Fibroblast of lung (primary cell): ENCODE data around the gene ERCC2. TPM values are rescaled to one million over a fixed set of nuclear protein-coding genes. Genes with fewer than 3 reads are reported as not detected.
A peak's percentile ranks its signal among the peaks of the same experiment; 100 is the strongest.

ENCODE experiments used
- DNase-seq, 2 donors: peaks; one replicate each; pipeline versions ENCODE4 v3.0.0 to v3.0.0-alpha.2; 2010; ENCODE audit warnings: low read depth in 2 of 2
- H2AFZ ChIP-seq: 2 replicates; pipeline ENCODE4 v1.5.1; 2012; ENCODE audit warnings: low read length, control low read depth, inconsistent platforms
- H3K27ac ChIP-seq: 2 replicates; pipeline ENCODE4 v1.5.1; 2011; ENCODE audit warnings: low read length, control low read depth; ENCODE audit not compliant: insufficient read depth
- H3K27me3 ChIP-seq: 2 replicates; pipeline ENCODE4 v1.5.1; 2011; ENCODE audit warnings: mild to moderate bottlenecking, low read length; ENCODE audit not compliant: control insufficient read depth, insufficient read depth
- H3K36me3 ChIP-seq: 2 replicates; pipeline ENCODE4 v1.5.1; 2011; ENCODE audit warnings: low read length; ENCODE audit not compliant: control insufficient read depth, insufficient read depth
- H3K4me1 ChIP-seq: 2 replicates; pipeline ENCODE4 v1.5.1; 2011; ENCODE audit warnings: low read length; ENCODE audit not compliant: control insufficient read depth, insufficient read depth; ENCODE audit errors: extremely low read depth
- H3K4me2 ChIP-seq: 2 replicates; pipeline ENCODE4 v1.5.1; 2011; ENCODE audit warnings: low read length, control low read depth; ENCODE audit not compliant: insufficient read depth; ENCODE audit errors: extremely low read depth
- H3K4me3 ChIP-seq, 4 experiments: fragments of 200-600 bp in 1 of 4; sonication (generic) in 1 of 4; replicated peaks in 1 of 4; 2 replicates each; pipeline ENCODE4 v1.5.1; 2011 to 2016; ENCODE audit warnings: low read length in 4 of 4, low read depth in 3 of 4, mild to moderate bottlenecking in 3 of 4, control low read depth in 2 of 4, inconsistent platforms in 1 of 4, mixed read lengths in 1 of 4; ENCODE audit not compliant: insufficient read depth in 1 of 4; ENCODE audit errors: control extremely low read depth in 1 of 4
- H3K79me2 ChIP-seq: 2 replicates; pipeline ENCODE4 v1.5.1; 2012; ENCODE audit warnings: mild to moderate bottlenecking, low read length, inconsistent platforms; ENCODE audit not compliant: control insufficient read depth, insufficient read depth
- H3K9ac ChIP-seq: 2 replicates; pipeline ENCODE4 v1.5.1; 2011; ENCODE audit warnings: mild to moderate bottlenecking, low read length, control low read depth; ENCODE audit not compliant: insufficient read depth
- H3K9me3 ChIP-seq: 2 replicates; pipeline ENCODE4 v1.5.1; 2012; ENCODE audit warnings: low read depth, low read length; ENCODE audit not compliant: control insufficient read depth, insufficient read depth
- H4K20me1 ChIP-seq: 2 replicates; pipeline ENCODE4 v1.5.1; 2011; ENCODE audit warnings: low read length; ENCODE audit not compliant: control insufficient read depth, insufficient read depth; ENCODE audit errors: extremely low read depth
- CTCF ChIP-seq, 2 donors: IDR thresholded peaks in 1 of 2; conservative IDR thresholded peaks in 1 of 2; 1 replicate in 1 of 2; 2 replicates in 1 of 2; pipeline ENCODE4 v1.5.1; 2011 to 2012; ENCODE audit warnings: low read length in 2 of 2, control low read depth in 1 of 2, inconsistent platforms in 1 of 2, low read depth in 1 of 2, mild to moderate bottlenecking in 1 of 2
- EZH2 ChIP-seq: IDR thresholded peaks from 2 replicates; pipeline ENCODE4 v1.5.1; 2012; ENCODE audit warnings: low read length, control low read depth, mild to moderate bottlenecking; ENCODE audit errors: missing control alignments
- polyA plus RNA-seq, 2 donors: library from polyadenylated mRNA; depleted of rRNA in 1 of 2; stranded (reverse) in 1 of 2; unstranded in 1 of 2; fragments of >200 nt; gene quantifications; 2 replicates each; pipeline ENCODE4 v1.2.1, GENCODE V29; 2011 to 2012; ENCODE audit warnings: missing spikeins in 1 of 2
- total RNA-seq: library from RNA; depleted of rRNA; stranded (reverse); fragments of >200 nt; gene quantifications from 2 replicates; pipeline ENCODE4 v1.2.1, GENCODE V29; 2014

The ERCC2 gene
- total and polyA plus RNA-seq, 2 donors (not counting 1 experiment from before 2014, with no cell fraction given), result 21.6 to 57.1 TPM

- H3K4me2 ChIP-seq, result peak overlapping the region; percentile 98
- peaks cover 6% of the 10 kb centered on the region for H3K79me2 ChIP-seq
- peak overlapping the region; percentile 68 to 96 (median 94) for H3K4me3 ChIP-seq
- peak overlapping the region; percentile 98 for H3K27ac ChIP-seq
- no peak overlapping the region for H2AFZ ChIP-seq
- TF ChIP-seq CTCF (conservative IDR thresholded peaks at IDR 0.05 in 1 of 2, IDR thresholded peaks at IDR 0.05 in 1 of 2; ENCODE audit: low read depth in 1 of 2, low read length in 2 of 2) (no peak), EZH2 (no peak)
- H3K36me3 ChIP-seq, result no peaks in the 10 kb centered on the region
- peaks cover 8% of the 10 kb centered on the region for H3K4me1 ChIP-seq
- no peaks in the 10 kb centered on the region for H3K27me3 ChIP-seq
- no peaks in the 10 kb centered on the region for H3K9me3 ChIP-seq
- H4K20me1 ChIP-seq, result no peaks in the 10 kb centered on the region
- peak overlapping the region; percentile 90 for H3K9ac ChIP-seq
- no peak for DNase-seq
These were observed 36.7 kb upstream of the ERCC2 start for GRCh38 chr19:45407091-45407375.

GRCh38 chr19:45406226-45407090, 36.1 kb upstream of the ERCC2 start, which contains the start of gene POLR1G:
TSS of gene POLR1G (plus strand) at chr19:45406644. CDS start at chr19:45406697, 53 bp downstream.
- H3K36me3 ChIP-seq, result no peaks in the 10 kb centered on the region
- peak within 1 kb of the TSS; percentile 98 for H3K4me2 ChIP-seq
- H3K9ac ChIP-seq, result peak within 1 kb of the TSS; percentile 90
- peak within 1 kb of the TSS; percentile 98 for H3K27ac ChIP-seq
- peak within 1 kb of the TSS; percentile 92 for H2AFZ ChIP-seq
- DNase-seq, result peak; percentile 79 to 86
- peak within 1 kb of the TSS; percentile 68 to 96 (median 94) for H3K4me3 ChIP-seq
- H3K9me3 ChIP-seq, result no peaks in the 10 kb centered on the region
- no peaks in the 10 kb centered on the region for H3K27me3 ChIP-seq
- peaks cover 6% of the 10 kb centered on the region for H3K79me2 ChIP-seq
- no peaks in the 10 kb centered on the region for H4K20me1 ChIP-seq
- no peak for TF ChIP-seq CTCF (conservative IDR thresholded peaks at IDR 0.05 in 1 of 2, IDR thresholded peaks at IDR 0.05 in 1 of 2; ENCODE audit: low read depth in 1 of 2, low read length in 2 of 2)
- no peak for TF ChIP-seq EZH2
- peaks cover 8% of the 10 kb centered on the region for H3K4me1 ChIP-seq

GRCh38 chr19:45405435-45406225, 35.3 kb upstream of the ERCC2 start:
- H3K4me2 ChIP-seq, result peak overlapping the region; percentile 98
- H3K9ac ChIP-seq, result peak overlapping the region; percentile 90
- H3K9me3 ChIP-seq, result no peaks in the 10 kb centered on the region
- no peaks in the 10 kb centered on the region for H4K20me1 ChIP-seq
- peak; percentile 85 to 87 for DNase-seq
- peaks cover 6% of the 10 kb centered on the region for H3K79me2 ChIP-seq
- peaks cover 8% of the 10 kb centered on the region for H3K4me1 ChIP-seq
- no peaks in the 10 kb centered on the region for H3K36me3 ChIP-seq
- peak overlapping the region; percentile 68 to 96 (median 94) for H3K4me3 ChIP-seq
- H2AFZ ChIP-seq, result peak overlapping the region; percentile 92
- H3K27ac ChIP-seq, result peak overlapping the region; percentile 98
- H3K27me3 ChIP-seq, result no peaks in the 10 kb centered on the region
- TF ChIP-seq EZH2 (no peak), CTCF (conservative IDR thresholded peaks at IDR 0.05 in 1 of 2, IDR thresholded peaks at IDR 0.05 in 1 of 2; ENCODE audit: low read depth in 1 of 2, low read length in 2 of 2) (no peak)
